ENCODE data around the gene APLP1. TPM values are rescaled to one million over a fixed set of nuclear protein-coding genes. Genes with fewer than 3 reads are reported as not detected.

APLP1 gene
- total RNA-seq, 1 experiment from 2014 or later = 36.9 TPM

GRCh38 chr19:35896643-35897040 lies 28.3 kb downstream of the APLP1 start:
- H3K27ac ChIP-seq (ENCODE audit: insufficient read length, low read depth, low read length) = no peak overlapping the region
- H3K79me1 ChIP-seq (ENCODE audit: insufficient read depth, low read depth, low read length, poor library complexity, severe bottlenecking) = peaks cover 3% of the 10 kb centered on the region
- no peaks in the 10 kb centered on the region; the same call in 1 of the 2 replicates for H3K4me1 ChIP-seq (ENCODE audit: insufficient read depth, low read length)
- H3K4me2 ChIP-seq (ENCODE audit: insufficient read depth, insufficient read length, low read length) = no peak overlapping the region
- no peak overlapping the region for H2BK5ac ChIP-seq (ENCODE audit: insufficient read length, low read length)
- H3K23me2 ChIP-seq (ENCODE audit: insufficient read length, low read depth, low read length, poor library complexity, severe bottlenecking) = peaks cover 6% of the 10 kb centered on the region
- H3K23ac ChIP-seq (ENCODE audit: insufficient read length, low read depth, low read length) = no peak overlapping the region
- no peak overlapping the region for H3K27ac Mint-ChIP-seq
- no peak overlapping the region for H3K14ac ChIP-seq (ENCODE audit: insufficient read depth, low read length)
- no peak overlapping the region for H3K9ac ChIP-seq (ENCODE audit: extremely low read depth, insufficient read length, low read length)
- no peak overlapping the region for H2BK15ac ChIP-seq (ENCODE audit: low read depth, low read length)
- no peaks in the 10 kb centered on the region for H3K27me3 Mint-ChIP-seq (ENCODE audit: low read depth)
- H2BK12ac ChIP-seq (ENCODE audit: insufficient read length, low read depth, low read length) = no peak overlapping the region
- H2BK20ac ChIP-seq (ENCODE audit: low read depth, low read length, poor library complexity, severe bottlenecking) = no peak overlapping the region
- H4K5ac ChIP-seq (ENCODE audit: insufficient read length, low read depth, low read length) = no peak overlapping the region
- no peak overlapping the region for H3K4me3 Mint-ChIP-seq
- no peaks in the 10 kb centered on the region for H3K9me3 Mint-ChIP-seq
- no peaks in the 10 kb centered on the region for H3K27me3 ChIP-seq (ENCODE audit: insufficient read depth, low read length)
- no peak overlapping the region for H3K56ac ChIP-seq (ENCODE audit: insufficient read length, low read depth, low read length)
- H3K18ac ChIP-seq (ENCODE audit: insufficient read length, low read depth, low read length) = no peak overlapping the region
- H2BK120ac ChIP-seq (ENCODE audit: low read depth, low read length, poor library complexity, severe bottlenecking) = no peak overlapping the region
- TF ChIP-seq CTCF (conservative IDR thresholded peaks at IDR 0.05) = no peak
- H4K20me1 ChIP-seq (ENCODE audit: control insufficient read depth, insufficient read depth, insufficient read length) = no peaks in the 10 kb centered on the region
- H3T11ph ChIP-seq (ENCODE audit: low read length) = no peak overlapping the region
- H4K8ac ChIP-seq (replicated peaks; ENCODE audit: insufficient read length, low read depth, low read length) = no peak overlapping the region
- H4K91ac ChIP-seq (ENCODE audit: insufficient read length, low read depth, low read length) = no peak overlapping the region
- no peaks in the 10 kb centered on the region for H3K9me3 ChIP-seq (ENCODE audit: control insufficient read depth, low read depth, low read length)
- no peak overlapping the region for H2AFZ ChIP-seq (ENCODE audit: low read length)
- H3K79me2 ChIP-seq (ENCODE audit: insufficient read depth, low read length) = no peaks in the 10 kb centered on the region
- no peak for DNase-seq
- H2AK5ac ChIP-seq (ENCODE audit: insufficient read length, low read length) = no peak overlapping the region
- WGBS (ENCODE audit: extremely low coverage, insufficient read length, low lambda C conversion rate) = no CpG with 5 or more reads among the region's 13 CpGs
- H3K36me3 Mint-ChIP-seq (ENCODE audit: insufficient read depth in 1 of 3, low read depth in 3 of 3) = peaks cover 13 to 47% (median 42%) of the 10 kb centered on the region in 3 experiments; a peak in 6 of 7 replicates
- no peak overlapping the region for H3K4ac ChIP-seq (ENCODE audit: low read depth, low read length)
- peaks cover 0 to 14% of the 10 kb centered on the region in 2 experiments; a peak in 3 of 4 replicates for H3K4me1 Mint-ChIP-seq
